Measurements from ENCODE around the gene HTRA1.

Gene HTRA1

DNA sequence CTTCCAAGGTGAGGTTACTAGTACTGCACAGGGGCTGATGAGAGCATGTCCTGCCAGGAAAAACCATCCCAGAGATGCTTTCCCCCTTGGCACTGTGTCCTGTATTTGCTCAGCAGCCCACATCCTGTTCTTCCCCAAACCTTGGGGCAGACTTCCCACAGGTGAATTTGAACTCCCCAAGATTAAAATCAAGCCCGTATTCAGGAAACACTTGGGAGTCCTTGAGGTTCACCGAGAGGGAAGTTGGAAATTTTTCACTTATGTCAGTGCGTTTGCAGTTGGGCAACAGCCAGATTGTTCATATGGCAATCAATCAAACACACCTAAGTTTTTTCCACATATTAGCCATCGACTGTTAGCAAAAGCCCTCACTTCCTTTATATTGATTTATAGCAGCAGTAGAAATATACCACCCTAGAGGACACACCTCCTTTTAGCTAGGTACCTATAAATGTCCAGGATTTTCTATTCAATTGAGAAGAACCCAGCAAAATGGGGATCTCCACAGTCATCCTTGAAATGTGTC is 99.0 kb downstream of the HTRA1 start, which contains the start of gene DMBT1:
Gene DMBT1, plus strand, starts transcription at position 476 of the 526 bp plus-strand sequence. Its CDS starts 17 bp downstream, at position 493.
- no peak for DNase-seq

DNA sequence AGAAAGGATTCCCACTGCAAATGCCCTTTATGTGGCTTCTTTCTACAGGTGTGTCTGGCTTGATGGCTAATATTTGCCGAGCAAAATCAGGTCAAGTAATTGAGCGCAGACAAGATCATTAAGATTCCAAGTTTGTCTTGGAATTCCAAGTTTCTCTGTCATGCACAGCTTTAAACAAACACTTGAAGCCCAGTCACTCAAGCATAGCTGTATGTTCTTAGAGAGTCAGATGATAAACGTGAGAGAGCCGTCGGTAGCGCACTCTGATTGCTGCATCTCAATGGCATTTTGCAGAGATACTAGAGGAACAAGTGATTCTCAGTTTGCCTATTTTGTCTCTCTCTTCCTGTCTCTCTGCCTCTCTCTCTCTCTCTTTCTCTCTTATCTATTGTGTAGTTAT is 99.9 kb downstream of the HTRA1 start:
- no peak for DNase-seq

DNA sequence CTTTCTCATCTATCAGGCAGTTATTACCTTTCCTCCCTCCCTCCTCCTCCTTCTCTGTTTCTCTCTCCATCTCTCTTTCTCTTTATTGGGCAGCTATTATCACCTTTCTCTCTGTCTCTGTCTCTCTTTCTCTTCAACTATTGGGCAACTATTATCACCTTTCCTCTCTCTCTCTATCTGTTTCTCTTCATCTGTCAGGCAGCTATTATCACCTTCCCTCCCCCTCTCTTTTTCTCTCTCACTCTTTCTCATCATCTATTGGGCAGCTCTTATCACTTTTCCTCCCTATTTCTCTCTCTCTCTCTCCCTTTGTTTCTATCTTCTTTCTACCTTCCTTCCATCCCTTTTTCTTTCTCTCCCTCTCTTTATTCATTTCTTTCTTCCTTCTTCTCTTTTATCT is 100.4 kb downstream of the HTRA1 start:
- no peak for DNase-seq

Measured in stimulated activated CD4-positive, alpha-beta T cell treated with anti-CD3 and anti-CD28 coated beads, Interleukin-4, amount 100 ng/mL, for 24 hours (primary cell).